ENCODE measurements around the gene BFSP1.

The BFSP1 gene

DNA sequence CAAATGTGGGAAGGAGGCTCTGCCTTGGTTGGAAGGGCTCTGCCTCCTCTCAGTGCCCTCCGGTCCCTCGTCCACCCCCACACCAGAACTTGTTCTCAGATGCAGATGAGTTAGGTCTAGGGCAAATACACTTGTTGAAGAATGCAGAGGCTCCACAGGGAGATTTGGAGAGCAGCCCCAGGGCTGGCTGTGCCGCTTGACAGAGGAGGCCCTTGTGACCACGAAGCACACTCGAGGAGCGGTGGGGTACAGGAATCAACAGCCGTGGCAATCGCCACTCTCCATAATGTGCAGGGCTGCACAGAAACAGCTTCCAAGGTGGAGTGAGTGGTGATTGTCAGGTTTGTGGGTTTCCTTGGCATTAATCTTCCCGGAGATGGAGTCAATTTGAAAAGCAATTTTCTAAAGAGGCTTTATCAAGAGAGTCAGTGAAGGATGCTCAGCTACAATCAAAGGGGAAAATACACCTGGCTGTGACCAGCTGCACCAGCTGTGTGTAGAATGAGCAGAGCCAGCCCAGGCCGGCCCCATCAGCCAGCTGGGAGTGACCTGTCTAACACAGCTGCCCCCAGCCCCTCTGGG, 59.5 kb downstream of the BFSP1 start:
- Mint-ChIP-seq H3K9me3 (peaks cover 0 to 4% of the 10 kb centered on the region in 2 donors), H3K4me1 (no peaks in the 10 kb centered on the region), H3K27me3 (peaks cover 6% of the 10 kb centered on the region), H3K4me3 (no peak overlapping the region), H3K27ac (no peak overlapping the region)
- ATAC-seq (peak; percentile 9), DNase-seq (no peak)

DNA sequence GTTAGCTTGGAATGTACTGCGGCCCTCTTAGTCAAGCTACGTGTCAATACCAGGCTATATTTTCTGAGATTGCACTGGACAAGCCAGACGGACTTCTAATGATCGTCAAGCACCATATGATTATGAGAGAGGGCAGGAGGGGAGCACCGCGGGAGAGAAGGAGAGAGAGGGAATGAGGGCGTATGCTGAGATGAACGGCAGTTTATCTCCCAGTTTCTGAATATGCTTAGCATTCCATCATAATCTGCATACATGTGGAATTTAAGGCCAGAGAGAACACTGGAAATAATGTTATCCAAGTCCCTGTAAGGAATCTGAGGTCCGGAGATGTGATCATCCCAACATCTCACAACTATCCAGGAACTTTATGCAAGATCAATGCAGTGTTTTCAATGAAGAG, 60.2 kb downstream of the BFSP1 start:
- ATAC-seq = no peak
- no peak overlapping the region for H3K27ac Mint-ChIP-seq

GRCh38 chr20:17470521-17470920, 60.7 kb downstream of the BFSP1 start:
- no peak for DNase-seq
- H3K9me3 Mint-ChIP-seq = peaks cover 0 to 4% of the 10 kb centered on the region in 2 donors
- peaks cover 6% of the 10 kb centered on the region for H3K27me3 Mint-ChIP-seq
- ATAC-seq = no peak
- no peak overlapping the region for H3K27ac Mint-ChIP-seq
- H3K4me3 Mint-ChIP-seq = no peak overlapping the region
- H3K4me1 Mint-ChIP-seq = no peaks in the 10 kb centered on the region

More for the DNA sequence above, 60.2 kb downstream of the BFSP1 start:
- peaks cover 6% of the 10 kb centered on the region for H3K27me3 Mint-ChIP-seq
- no peak for DNase-seq
- no peak overlapping the region for H3K4me3 Mint-ChIP-seq
- peaks cover 0 to 4% of the 10 kb centered on the region in 2 donors for H3K9me3 Mint-ChIP-seq
- H3K4me1 Mint-ChIP-seq = no peaks in the 10 kb centered on the region

DNA sequence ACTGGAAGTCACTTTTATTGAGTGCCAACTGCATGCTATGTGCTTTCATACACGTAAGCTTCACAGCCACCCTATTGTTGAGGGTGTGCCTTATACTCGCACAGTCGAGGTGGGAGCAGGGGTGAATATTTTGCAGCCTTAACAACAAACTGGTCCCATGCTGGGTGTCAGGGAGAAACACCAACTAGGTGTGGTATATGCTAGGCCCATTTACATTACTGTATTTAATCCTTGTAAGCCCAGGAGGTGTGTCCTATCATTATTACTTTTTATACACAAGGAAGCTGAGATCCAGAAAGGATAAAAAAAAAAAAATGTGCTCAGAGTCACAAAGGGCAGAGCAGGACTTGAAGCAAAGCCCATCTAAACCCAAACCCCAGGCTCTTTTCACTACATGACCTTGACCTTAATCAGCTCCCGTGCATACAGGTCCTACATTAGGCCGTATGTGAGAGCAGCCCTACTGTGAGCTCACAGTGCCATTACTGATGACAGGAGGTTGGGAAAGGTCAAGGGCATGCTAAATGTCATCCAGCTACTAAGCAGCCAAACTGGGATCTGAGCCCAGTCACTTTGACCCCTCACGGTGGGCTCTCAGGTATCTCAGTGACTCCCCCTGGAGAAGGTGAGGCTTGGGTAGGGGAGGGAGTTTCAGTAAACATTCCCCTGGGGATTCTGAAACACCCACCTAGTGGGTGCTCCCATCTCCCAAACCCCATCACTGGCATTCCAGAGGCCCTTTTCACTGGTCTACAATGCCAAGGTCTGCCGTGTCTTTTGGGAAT, 61.7 kb downstream of the BFSP1 start:
- H3K4me3 Mint-ChIP-seq = no peak overlapping the region
- no peaks in the 10 kb centered on the region for H3K4me1 Mint-ChIP-seq
- H3K27ac Mint-ChIP-seq = no peak overlapping the region
- no peak for ATAC-seq
- no peak for DNase-seq
- H3K27me3 Mint-ChIP-seq = peaks cover 2% of the 10 kb centered on the region
- H3K9me3 Mint-ChIP-seq = peaks cover 0 to under 1% of the 10 kb centered on the region in 2 donors

- Mint-ChIP-seq H3K9me3 (no peaks in the 10 kb centered on the region), H3K27me3 (no peaks in the 10 kb centered on the region), H3K27ac (no peak overlapping the region), H3K4me3 (no peak overlapping the region), H3K4me1 (no peaks in the 10 kb centered on the region)
- no peak for DNase-seq
- ATAC-seq = no peak
Measured at GRCh38 chr20:17468073-17468840, 62.9 kb downstream of the BFSP1 start.

- ATAC-seq = no peak
Measured at GRCh38 chr20:17467120-17467655, 64.0 kb downstream of the BFSP1 start.

GRCh38 chr20:17466641-17467040, 64.5 kb downstream of the BFSP1 start:
- Mint-ChIP-seq H3K9me3 (no peaks in the 10 kb centered on the region), H3K4me3 (no peak overlapping the region), H3K27ac (no peak overlapping the region), H3K27me3 (peaks cover 8% of the 10 kb centered on the region), H3K4me1 (no peaks in the 10 kb centered on the region)
- no peak for ATAC-seq
- no peak for DNase-seq

More at GRCh38 chr20:17467120-17467655, 64.0 kb downstream of the BFSP1 start:
- H3K4me1 Mint-ChIP-seq = no peaks in the 10 kb centered on the region
- H3K27ac Mint-ChIP-seq = no peak overlapping the region
- H3K27me3 Mint-ChIP-seq = peaks cover 6% of the 10 kb centered on the region
- DNase-seq = no peak
- H3K4me3 Mint-ChIP-seq = no peak overlapping the region
- no peaks in the 10 kb centered on the region for H3K9me3 Mint-ChIP-seq

DNA sequence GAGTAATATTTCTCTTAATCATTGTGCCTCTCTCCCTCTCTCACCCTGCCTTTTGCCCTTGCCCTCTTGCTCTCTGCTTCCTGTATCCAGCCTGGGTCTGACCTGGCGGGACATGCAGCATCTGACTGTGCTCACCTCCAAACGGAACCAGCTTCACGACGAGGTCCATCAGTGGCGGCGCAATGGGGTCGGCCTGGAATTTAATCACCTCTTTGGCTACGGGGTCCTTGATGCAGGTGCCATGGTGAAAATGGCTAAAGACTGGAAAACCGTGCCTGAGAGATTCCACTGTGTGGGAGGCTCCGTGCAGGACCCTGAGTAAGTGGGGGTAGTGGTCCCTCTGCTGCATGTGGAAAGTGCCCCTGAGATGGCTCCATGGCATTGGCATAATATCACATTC, 65.9 kb downstream of the BFSP1 start:
- DNase-seq (no peak), ATAC-seq (no peak)
- H3K9me3 Mint-ChIP-seq = no peaks in the 10 kb centered on the region
- H3K27me3 Mint-ChIP-seq = peaks cover 8% of the 10 kb centered on the region
- H3K4me3 Mint-ChIP-seq = no peak overlapping the region
- H3K27ac Mint-ChIP-seq = no peak overlapping the region
- H3K4me1 Mint-ChIP-seq = peaks cover 2% of the 10 kb centered on the region

GRCh38 chr20:17463711-17464110, 67.5 kb downstream of the BFSP1 start:
- no peak overlapping the region for H3K4me3 Mint-ChIP-seq
- no peak for DNase-seq
- peaks cover 8% of the 10 kb centered on the region for H3K27me3 Mint-ChIP-seq

GRCh38 chr20:17461941-17462340, 69.2 kb downstream of the BFSP1 start:
- peaks cover 7% of the 10 kb centered on the region for H3K4me1 Mint-ChIP-seq
- H3K27ac Mint-ChIP-seq = no peak overlapping the region
- no peak for DNase-seq
- no peak overlapping the region for H3K4me3 Mint-ChIP-seq
- no peak for ATAC-seq
- H3K9me3 Mint-ChIP-seq = no peaks in the 10 kb centered on the region
- H3K27me3 Mint-ChIP-seq = peaks cover 12% of the 10 kb centered on the region

More at GRCh38 chr20:17463711-17464110, 67.5 kb downstream of the BFSP1 start:
- Mint-ChIP-seq H3K4me1 (peaks cover 7% of the 10 kb centered on the region), H3K27ac (no peak overlapping the region), H3K9me3 (no peaks in the 10 kb centered on the region)
- no peak for ATAC-seq

- peaks cover 7% of the 10 kb centered on the region for H3K4me1 Mint-ChIP-seq
- DNase-seq = no peak
- no peak overlapping the region for H3K4me3 Mint-ChIP-seq
- peaks cover 29% of the 10 kb centered on the region for H3K27me3 Mint-ChIP-seq
- H3K27ac Mint-ChIP-seq = peak overlapping the region in 1 of 2 donors; percentile 82
- H3K9me3 Mint-ChIP-seq = no peaks in the 10 kb centered on the region
- no peak for ATAC-seq
Measured at GRCh38 chr20:17460119-17460518, 71.1 kb downstream of the BFSP1 start.

DNA sequence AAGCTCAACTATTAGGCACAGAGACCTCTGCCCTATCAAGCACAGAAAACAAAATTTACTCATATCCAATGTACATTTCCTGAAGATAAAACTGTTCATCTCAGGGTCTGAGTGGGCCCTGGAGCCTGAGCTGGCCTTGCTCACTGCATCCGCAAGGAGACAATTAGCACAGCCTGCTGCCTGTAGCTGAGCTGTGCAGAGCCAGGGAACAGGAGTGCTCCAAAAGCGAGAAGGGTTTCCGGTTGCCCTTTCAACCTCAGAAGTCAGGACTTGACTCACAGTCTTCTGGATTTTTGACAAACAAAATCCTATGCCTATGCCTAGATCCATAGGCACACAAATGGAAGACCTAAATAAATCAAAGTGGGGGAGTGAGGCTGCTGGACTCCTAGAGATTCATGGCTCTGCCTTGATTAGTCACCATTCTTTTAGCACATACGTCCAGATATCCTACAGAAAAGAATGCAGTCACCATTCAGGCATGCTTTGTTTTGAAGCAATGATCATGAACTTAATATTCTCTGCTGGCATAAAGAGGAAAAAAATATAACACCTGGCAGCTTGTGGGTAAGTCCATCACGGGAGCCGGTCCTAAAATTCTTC, 73.5 kb downstream of the BFSP1 start:
- H3K9me3 Mint-ChIP-seq = no peaks in the 10 kb centered on the region
- H3K4me3 Mint-ChIP-seq = no peak overlapping the region
- peaks cover 7% of the 10 kb centered on the region for H3K4me1 Mint-ChIP-seq
- H3K27me3 Mint-ChIP-seq = peaks cover 47% of the 10 kb centered on the region
- no peak for DNase-seq
- no peak for ATAC-seq
- no peak overlapping the region for H3K27ac Mint-ChIP-seq

GRCh38 chr20:17457079-17457478, 74.1 kb downstream of the BFSP1 start:
- Mint-ChIP-seq H3K27me3 (peaks cover 47% of the 10 kb centered on the region), H3K4me3 (no peak overlapping the region), H3K4me1 (peaks cover 7% of the 10 kb centered on the region), H3K27ac (no peak overlapping the region), H3K9me3 (no peaks in the 10 kb centered on the region)
- no peak for ATAC-seq
- no peak for DNase-seq

DNA sequence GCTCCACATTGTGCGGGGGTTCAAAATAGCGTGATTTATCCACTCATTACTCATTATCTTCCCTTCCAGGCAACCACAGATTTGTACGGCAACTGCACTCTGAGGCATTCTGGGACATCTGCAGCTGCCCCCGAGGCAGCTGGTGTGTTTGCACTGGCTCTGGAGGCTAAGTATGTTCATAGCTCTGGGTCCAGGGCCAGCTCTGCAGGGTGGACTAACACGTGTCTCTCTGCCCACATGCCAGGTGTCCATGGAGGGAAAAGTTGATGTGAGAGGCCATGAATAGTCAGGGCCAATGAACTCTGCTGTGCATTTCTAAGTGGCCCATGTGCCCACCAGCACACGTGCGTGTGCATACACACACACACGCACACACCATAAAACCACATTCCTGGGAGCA, 74.9 kb downstream of the BFSP1 start:
- H3K27me3 Mint-ChIP-seq = peaks cover 54% of the 10 kb centered on the region
- H3K9me3 Mint-ChIP-seq = no peaks in the 10 kb centered on the region
- no peak overlapping the region for H3K27ac Mint-ChIP-seq
- ATAC-seq (no peak), DNase-seq (no peak)
- H3K4me3 Mint-ChIP-seq = no peak overlapping the region
- H3K4me1 Mint-ChIP-seq = peaks cover 7% of the 10 kb centered on the region

GRCh38 chr20:17453592-17453991, 77.6 kb downstream of the BFSP1 start:
- Mint-ChIP-seq H3K4me1 (no peaks in the 10 kb centered on the region), H3K9me3 (no peaks in the 10 kb centered on the region), H3K27ac (peak overlapping the region in 1 of 2 donors; percentile 34), H3K4me3 (no peak overlapping the region), H3K27me3 (peaks cover 60% of the 10 kb centered on the region)
- ATAC-seq (no peak), DNase-seq (no peak)
